GM18507 (cell line): ENCODE measurements around the gene ZNF143.
"Not testable (repeated sequence)": the region's sequence is repeated elsewhere in the genome, so short reads cannot be mapped to it uniquely, and the experiment has no call there.

Source experiments
- DNase-seq: peaks from one replicate; pipeline ENCODE4 v3.0.0; 2011; ENCODE audit warnings: low read depth; ENCODE audit not compliant: insufficient read length; ENCODE audit errors: extremely low spot score
- FAIRE-seq: peaks from 2 replicates; lab custom pipeline; 2011; peaks lifted over from hg19 to GRCh38; lab: Jason Lieb, UNC

ZNF143 gene

DNA sequence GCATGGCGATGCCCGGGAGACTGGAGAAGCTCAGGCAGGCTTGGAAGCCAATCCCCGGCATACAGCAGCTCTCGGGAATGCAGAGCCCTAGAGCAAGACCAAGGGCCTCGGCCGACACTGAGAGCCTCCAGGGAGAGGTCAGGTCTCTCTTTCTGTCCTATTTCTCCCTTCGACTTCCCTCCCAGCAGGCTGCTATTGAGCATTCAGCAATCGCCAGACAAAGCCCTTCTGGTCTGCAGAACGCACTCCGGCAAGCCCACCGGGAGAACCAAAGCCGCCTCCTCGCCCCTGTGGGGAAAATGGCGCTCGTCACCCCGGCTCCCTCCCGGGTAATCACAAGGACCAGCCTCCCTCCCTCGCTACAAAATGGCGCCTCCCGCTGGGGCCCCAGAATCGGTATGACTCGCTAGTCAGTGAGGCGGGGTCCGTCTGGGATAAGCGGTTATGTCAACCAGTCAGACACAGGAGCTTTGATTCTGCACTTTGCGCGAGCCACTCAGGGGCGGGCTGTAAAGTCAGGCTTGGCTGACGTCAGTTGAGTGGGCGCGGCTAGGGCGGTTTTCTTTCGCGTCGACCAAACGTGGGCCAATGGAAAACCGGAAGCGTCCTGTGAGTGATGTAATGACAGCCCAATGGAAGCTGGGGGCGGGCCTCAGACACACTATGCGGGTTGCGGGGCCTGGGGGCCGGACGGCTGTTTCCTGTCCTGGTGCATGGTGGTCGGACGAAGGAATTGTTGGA lies at the start of gene ZNF143:
Gene ZNF143 (plus strand): TSS at position 691 of the 741 bp plus-strand sequence. CDS start 10,297 bp downstream, outside the sequence.
- FAIRE-seq (peak; percentile 98), DNase-seq (peak; percentile 81)

DNA sequence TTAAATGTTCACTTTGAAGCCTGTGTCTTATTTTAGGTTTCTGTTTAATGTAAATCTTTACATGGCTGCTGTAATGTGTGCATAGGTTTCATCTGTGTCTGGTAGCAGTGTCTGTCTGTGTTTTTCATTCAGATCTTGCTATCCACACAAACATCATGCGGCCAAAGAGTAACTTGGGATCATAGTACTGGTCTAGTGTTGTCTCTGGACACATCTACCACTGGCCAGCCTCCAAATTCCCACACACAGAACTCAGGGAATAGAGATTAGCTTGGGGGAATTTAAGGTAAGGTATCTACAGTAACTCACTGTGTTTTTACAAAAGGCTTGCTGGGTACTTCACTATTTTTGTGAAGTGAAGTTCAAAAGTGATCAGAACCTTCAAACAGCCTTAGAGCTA lies 32.1 kb upstream of the ZNF143 start:
- DNase-seq (no peak), FAIRE-seq (no peak)

- DNase-seq (no peak), FAIRE-seq (no peak)
Observed at GRCh38 chr11:9438611-9439010, 22.2 kb upstream of the ZNF143 start.

- FAIRE-seq = no peak
- DNase-seq = no peak
Observed at GRCh38 chr11:9446230-9446629, 14.6 kb upstream of the ZNF143 start.

- DNase-seq = no peak
- no peak for FAIRE-seq
Observed at GRCh38 chr11:9448576-9449352, 12.0 kb upstream of the ZNF143 start.

- FAIRE-seq, DNase-seq: not testable (repeated sequence)
Observed at GRCh38 chr11:9452023-9452422, 8.8 kb upstream of the ZNF143 start.

- DNase-seq (no peak), FAIRE-seq (no peak)
Observed at GRCh38 chr11:9455722-9456121, 5.1 kb upstream of the ZNF143 start.

DNA sequence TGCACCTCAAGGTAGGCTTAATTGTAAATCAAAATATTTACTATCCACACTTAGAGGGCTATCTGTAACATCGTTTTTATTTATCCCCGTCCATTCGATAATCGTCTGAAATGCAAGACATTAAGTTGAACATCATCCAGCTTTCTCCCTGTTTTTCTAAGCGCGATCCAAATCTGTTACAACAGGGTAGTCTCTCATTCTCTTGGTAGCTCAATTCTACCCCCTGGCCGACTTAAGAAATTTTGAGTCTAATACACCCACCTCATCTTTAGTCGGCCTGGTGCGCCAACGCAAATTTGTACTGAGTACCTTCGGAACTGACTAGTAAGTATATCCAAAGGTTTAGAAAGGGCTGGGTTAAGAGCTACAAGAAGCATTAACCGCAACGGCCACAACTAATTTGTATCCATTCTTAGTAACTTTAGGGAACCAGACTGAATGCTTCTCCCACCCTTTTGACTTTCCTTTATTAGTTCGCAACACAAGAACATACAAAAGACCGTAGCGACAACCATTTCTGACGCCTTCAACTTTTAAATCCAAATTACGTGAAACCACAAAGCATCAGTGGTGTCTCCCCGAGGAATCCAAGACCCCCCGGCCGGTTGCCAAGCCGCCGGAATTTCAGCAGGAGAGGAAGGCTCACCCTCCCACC lies 1.0 kb upstream of the ZNF143 start:
- no peak for FAIRE-seq

DNA sequence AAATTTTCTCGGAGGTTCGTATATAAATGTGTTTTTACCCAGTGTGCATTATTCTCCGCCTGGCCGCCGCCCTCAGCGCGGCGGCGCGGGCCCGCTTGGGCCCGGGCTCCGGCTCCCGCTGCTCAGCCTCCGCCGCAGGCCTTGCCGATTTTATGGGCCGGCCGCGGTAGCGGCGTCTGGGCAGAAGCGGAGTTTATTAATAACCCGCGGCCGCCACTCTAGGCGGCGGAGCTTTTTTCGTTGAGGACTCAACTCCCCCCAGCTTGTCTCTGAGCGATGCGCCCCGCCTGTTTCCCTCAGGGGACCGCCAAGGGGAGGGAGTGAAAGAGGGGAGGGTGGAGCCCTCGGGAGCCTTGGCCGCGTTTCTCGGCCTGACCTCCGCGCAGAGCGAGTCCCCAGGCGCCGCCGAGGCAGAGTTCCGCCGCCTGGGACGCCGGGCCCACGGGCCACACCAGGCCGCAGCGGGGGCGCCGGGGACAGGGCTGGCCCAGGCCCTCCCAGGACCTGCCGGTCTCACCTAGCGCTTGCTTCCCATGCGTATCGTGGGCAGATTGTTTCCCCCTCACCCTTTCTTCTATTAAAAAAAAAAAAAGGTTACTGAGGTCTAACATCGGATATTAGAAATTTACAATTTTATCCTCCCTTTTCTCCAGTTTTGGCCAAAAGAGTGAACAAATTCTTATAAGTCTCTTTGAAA lies 399 bp downstream of the ZNF143 start:
- FAIRE-seq = peak; percentile 77
- peak; percentile 55 for DNase-seq

More for the DNA sequence above, 1.0 kb upstream of the ZNF143 start:
- DNase-seq = no peak

DNA sequence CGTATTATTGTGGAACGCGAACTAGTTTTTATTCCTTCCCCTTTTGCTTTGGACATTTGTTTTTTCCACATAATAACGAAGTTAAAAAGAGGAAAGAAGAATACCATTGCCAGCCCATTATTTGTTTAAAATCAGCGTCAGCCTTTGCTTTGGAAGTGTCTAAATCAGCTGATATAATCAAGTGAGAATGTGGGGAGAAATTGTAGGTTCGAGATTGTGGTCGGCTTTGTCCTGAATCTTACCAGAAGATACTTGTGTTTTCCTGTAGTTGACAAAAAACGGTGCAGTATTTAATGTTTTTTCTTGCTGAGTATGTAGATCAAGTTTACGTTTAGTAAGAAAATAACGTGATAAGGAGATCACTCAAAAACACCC lies 935 bp downstream of the ZNF143 start:
- DNase-seq (no peak), FAIRE-seq (peak; percentile 15)

GRCh38 chr11:9462172-9462799 lies 1.5 kb downstream of the ZNF143 start:
- no peak for DNase-seq
- FAIRE-seq = no peak

DNA sequence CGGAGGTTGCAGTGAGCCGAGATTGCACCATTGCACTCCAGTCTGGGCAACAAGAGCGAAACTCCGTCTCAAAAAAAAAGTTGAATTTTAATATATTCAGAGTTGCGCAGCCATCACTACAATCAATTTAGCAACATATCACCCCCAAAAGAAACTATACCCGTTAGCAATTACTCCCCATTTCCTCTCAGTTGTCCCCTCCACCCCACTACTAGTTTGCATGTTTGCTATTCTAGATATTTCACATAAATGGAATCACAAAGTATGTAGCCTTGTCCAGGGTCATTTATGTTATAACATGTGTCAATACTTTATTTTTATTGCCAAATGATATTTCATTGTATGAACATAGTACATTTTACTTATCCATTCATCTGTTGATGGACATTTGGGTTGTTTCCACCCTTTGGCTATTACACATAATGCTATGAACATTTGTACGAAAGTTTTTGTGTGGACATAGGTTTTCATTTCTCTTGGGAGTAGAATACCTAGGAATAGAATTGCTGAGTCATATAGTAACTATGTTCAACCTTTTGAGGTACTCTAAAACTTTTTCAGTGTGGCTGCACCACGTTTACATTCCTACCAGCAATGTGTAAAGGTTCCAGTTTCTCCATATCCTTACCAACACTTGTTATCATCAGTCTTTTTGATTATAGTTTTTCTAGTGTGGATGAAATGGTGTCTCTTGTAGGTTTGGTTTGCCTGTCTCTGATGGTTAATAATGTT lies 2.2 kb downstream of the ZNF143 start:
- FAIRE-seq = peak; percentile 81
- no peak for DNase-seq

DNA sequence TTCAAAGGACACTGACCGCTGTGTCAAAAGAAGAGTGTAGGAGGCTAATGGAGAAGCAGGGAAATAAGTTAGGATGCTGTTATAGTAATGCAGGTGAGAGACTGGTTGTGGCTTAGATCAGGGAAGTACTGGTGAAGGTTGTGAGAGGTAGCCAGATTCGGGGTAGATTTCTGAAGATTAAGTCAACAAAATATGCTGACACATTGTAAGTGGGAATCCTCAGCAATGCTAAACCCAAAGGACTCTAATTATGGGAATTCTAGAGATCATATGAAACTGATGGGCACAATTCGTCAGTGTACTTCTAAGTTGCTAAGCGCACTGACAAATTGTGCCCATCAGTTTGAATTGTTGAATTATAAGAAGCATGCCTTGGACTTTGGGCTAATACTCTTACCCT lies 10.0 kb downstream of the ZNF143 start:
- DNase-seq (no peak), FAIRE-seq (no peak)

GRCh38 chr11:9473408-9473807 lies 12.6 kb downstream of the ZNF143 start:
- FAIRE-seq (no peak), DNase-seq (no peak)

DNA sequence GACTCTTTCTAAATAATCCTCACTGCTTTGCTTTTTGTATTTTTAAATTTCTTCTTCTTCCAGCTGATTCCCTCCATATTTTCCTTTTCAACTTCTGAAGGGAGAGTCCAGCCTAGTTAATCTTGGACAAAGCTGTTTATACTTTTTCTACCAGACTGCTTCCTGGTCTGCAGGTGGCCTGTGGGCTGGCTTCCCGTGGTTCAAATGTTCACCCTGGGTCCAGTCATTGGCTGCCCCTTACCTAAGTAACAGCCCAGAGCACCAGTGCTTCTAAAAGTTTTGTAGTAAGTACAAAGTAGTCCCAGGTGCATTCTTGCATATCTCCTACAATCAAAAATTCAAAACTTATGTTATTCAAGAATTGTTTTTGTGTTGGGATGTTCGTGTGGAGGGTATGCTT lies 19.1 kb downstream of the ZNF143 start:
- FAIRE-seq (no peak), DNase-seq (no peak)

- DNase-seq (no peak), FAIRE-seq (no peak)
Observed at GRCh38 chr11:9489080-9489765, 28.4 kb downstream of the ZNF143 start.

DNA sequence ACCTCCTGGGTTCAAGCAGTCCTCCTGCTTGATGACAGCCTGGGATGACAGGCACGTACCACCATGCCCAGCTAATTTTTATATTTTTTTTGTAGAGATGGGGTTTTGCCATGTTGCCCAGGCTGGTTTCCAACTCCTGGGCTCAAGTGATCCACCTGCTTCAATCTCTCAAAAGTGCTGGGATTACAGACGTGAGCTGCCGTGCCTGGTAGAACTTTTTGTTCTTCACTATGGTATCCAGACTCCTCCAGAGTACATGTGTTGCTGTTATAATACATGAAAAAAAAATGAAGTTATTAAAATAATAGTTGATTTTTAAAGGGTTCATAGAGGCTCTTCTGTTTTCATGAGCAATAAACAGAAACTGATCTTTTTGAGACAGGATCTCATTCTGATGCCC lies 29.6 kb downstream of the ZNF143 start:
- DNase-seq (no peak), FAIRE-seq (no peak)

DNA sequence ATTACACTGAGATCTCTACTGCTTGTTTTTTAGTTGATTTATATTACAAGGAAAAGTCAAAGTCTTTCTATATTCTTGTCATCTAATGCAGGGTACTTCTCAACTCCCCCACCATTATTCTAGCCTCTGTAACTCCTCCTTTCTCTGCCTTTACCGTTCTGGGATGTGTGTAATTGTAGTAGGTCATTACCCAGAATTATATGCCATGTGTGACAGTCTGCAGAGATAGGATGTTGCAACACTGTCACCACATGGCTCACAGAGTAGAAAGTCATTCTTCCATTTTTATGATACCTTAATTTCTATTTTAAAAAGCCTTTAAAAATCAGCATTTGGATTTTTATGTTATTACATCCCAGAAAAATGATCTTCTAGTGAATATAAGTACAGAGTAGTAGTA lies 32.7 kb downstream of the ZNF143 start:
- no peak for FAIRE-seq
- no peak for DNase-seq
